VCaP (cell line): ENCODE results near the gene TBC1D4.

Source experiments
- H3K27ac ChIP-seq: fragments of 450-650 bp; 2 replicates; pipeline ENCODE4 v1.5.1; 2017
- CTCF ChIP-seq: fragments of 450-650 bp; conservative IDR thresholded peaks from 2 replicates; pipeline ENCODE4 v1.5.1; 2017; ENCODE audit warnings: mild to moderate bottlenecking, moderate library complexity

Gene TBC1D4

GRCh38 chr13:75482070-75482819 lies at the start of gene TBC1D4:
Gene TBC1D4, minus strand, starts transcription at chr13:75482169. Its CDS starts 402 bp downstream, at chr13:75481767.
- peak within 1 kb of the TSS; percentile 87 for H3K27ac ChIP-seq
- TF ChIP-seq CTCF = peak; percentile 95

- no peak for TF ChIP-seq CTCF
- no peak overlapping the region for H3K27ac ChIP-seq
Measured at GRCh38 chr13:75530549-75530961, 48.6 kb upstream of the TBC1D4 start.

GRCh38 chr13:75521956-75522355 lies 40.0 kb upstream of the TBC1D4 start:
- no peak for TF ChIP-seq CTCF
- H3K27ac ChIP-seq = no peak overlapping the region

- no peak for TF ChIP-seq CTCF
- no peak overlapping the region for H3K27ac ChIP-seq
Measured at GRCh38 chr13:75518439-75519088, 36.6 kb upstream of the TBC1D4 start.

DNA sequence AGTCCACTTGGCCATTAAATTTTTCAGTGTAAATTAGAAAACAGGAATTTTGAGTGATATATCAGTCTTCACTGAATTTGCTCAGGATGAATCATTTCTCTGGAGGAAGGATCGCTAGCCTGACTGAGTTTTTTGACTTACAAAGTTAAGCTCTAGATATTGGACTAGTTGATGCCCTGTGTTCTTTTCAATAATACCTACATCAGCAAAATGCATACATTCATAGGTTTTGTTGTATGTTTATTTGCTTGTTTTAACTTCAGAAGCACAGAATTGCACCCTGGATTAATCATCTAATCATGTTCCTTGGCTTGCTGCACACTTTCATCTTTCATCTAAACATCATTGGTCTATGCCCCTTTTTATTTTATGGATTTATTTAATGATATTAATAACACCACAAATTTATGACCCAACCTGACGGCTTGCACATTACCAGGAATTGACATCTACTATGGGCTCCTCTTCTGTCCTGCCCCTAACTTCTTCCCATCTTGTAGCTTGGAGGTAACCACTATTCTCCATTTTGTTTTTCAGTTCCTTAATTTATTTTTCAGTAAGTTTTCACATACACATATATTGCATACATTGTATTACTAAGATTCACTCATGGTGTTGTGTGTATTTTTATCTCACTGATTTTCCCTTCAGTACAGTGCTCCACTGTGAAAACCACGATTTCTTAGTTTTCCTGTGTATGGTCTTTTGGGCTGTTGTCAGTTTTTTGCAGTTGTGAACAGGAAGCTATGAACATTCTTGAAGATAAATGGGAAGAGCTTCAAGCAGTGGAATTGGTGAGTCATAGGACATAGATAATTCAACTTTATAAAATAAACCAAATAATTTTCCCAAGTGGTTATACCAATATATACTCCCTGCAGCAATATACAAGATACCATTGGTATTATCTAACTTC lies 32.4 kb upstream of the TBC1D4 start:
- H3K27ac ChIP-seq = no peak overlapping the region
- no peak for TF ChIP-seq CTCF

DNA sequence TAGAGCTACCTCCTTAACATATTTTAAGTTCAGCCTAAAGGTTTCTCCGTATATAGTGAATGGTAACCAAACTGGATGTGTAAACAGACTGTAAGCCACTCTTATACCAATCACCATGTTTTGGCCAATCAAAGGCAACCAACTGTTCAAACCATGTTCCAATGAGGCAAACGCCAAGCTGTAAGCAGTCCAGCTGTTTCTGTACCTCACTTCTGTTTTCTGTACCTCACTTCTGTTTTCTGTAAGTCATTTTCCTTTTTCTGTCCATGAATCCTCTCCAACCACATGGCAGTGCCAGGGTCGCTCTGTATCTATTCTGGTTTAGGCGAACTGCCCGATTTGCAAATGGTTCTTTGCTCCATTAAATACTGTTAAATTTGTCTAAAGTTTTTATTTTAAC lies 31.3 kb upstream of the TBC1D4 start:
- H3K27ac ChIP-seq = no peak overlapping the region
- TF ChIP-seq CTCF = no peak

DNA sequence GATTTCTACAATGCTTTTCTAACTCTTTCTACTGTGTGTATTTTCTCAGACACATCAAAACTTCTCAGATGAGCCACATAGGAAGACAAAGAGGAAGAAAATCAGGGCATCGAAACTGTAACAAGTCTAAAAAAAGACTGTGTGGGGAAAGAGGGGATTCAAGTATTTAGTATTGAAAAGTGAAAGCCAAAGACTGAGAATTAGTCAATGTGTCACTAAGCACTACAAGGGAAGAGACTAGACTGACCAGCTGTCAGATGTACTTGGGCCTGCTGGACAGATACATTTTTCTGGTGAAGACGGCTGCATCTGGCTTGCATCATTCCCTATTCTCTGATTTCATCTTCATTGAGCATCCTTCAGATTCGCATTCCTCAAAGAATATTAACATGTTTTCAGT lies 30.3 kb upstream of the TBC1D4 start:
- TF ChIP-seq CTCF = no peak
- no peak overlapping the region for H3K27ac ChIP-seq
